ENCODE results near the gene MLPH. TPM values are rescaled to one million over a fixed set of nuclear protein-coding genes. Genes with fewer than 3 reads are reported as not detected.

The MLPH gene
- total RNA-seq, 1 donor from 2014 or later: not detected

GRCh38 chr2:237450583-237450982 lies 36.5 kb upstream of the MLPH start:
- H3K27ac Mint-ChIP-seq: no peak overlapping the region
- no peak for DNase-seq

GRCh38 chr2:237451643-237452469 lies 35.2 kb upstream of the MLPH start:
- intact Hi-C loops (cut with micrococcal nuclease): no loop called here

More at GRCh38 chr2:237450583-237450982, 36.5 kb upstream of the MLPH start:
- Mint-ChIP-seq H3K4me3 (no peak overlapping the region), H3K4me1 (peaks cover 8% of the 10 kb centered on the region), H3K9me3 (peaks cover 9% of the 10 kb centered on the region), H3K36me3 (ENCODE audit: low read depth) (no peaks in the 10 kb centered on the region), H3K27me3 (no peaks in the 10 kb centered on the region)
- intact Hi-C loops (cut with micrococcal nuclease): no loop called here

GRCh38 chr2:237452861-237453260 lies 34.2 kb upstream of the MLPH start:
- H3K36me3 Mint-ChIP-seq (ENCODE audit: low read depth): no peaks in the 10 kb centered on the region
- H3K4me1 Mint-ChIP-seq: peaks cover 20% of the 10 kb centered on the region
- intact Hi-C loops (cut with micrococcal nuclease): no loop called here
- no peak overlapping the region for H3K27ac Mint-ChIP-seq
- no peak overlapping the region for H3K4me3 Mint-ChIP-seq
- peaks cover 23% of the 10 kb centered on the region for H3K9me3 Mint-ChIP-seq
- H3K27me3 Mint-ChIP-seq: no peaks in the 10 kb centered on the region
- no peak for DNase-seq

More at GRCh38 chr2:237451643-237452469, 35.2 kb upstream of the MLPH start:
- peaks cover 12% of the 10 kb centered on the region for H3K4me1 Mint-ChIP-seq
- no peak overlapping the region for H3K4me3 Mint-ChIP-seq
- H3K9me3 Mint-ChIP-seq: peaks cover 14% of the 10 kb centered on the region
- no peaks in the 10 kb centered on the region for H3K27me3 Mint-ChIP-seq
- DNase-seq: no peak
- H3K27ac Mint-ChIP-seq: no peak overlapping the region
- no peaks in the 10 kb centered on the region for H3K36me3 Mint-ChIP-seq (ENCODE audit: low read depth)

GRCh38 chr2:237453671-237454070 lies 33.4 kb upstream of the MLPH start:
- DNase-seq: no peak
- no peak overlapping the region for H3K27ac Mint-ChIP-seq
- intact Hi-C loops (cut with micrococcal nuclease): no loop called here
- no peaks in the 10 kb centered on the region for H3K36me3 Mint-ChIP-seq (ENCODE audit: low read depth)
- peaks cover 29% of the 10 kb centered on the region for H3K9me3 Mint-ChIP-seq
- peaks cover 28% of the 10 kb centered on the region for H3K4me1 Mint-ChIP-seq
- no peak overlapping the region for H3K4me3 Mint-ChIP-seq
- no peaks in the 10 kb centered on the region for H3K27me3 Mint-ChIP-seq

- peaks cover 30% of the 10 kb centered on the region for H3K9me3 Mint-ChIP-seq
- no peaks in the 10 kb centered on the region for H3K27me3 Mint-ChIP-seq
Measured at GRCh38 chr2:237455764-237456163, 31.3 kb upstream of the MLPH start.

GRCh38 chr2:237456200-237456843 lies 30.7 kb upstream of the MLPH start:
- Mint-ChIP-seq H3K36me3 (ENCODE audit: low read depth) (no peaks in the 10 kb centered on the region), H3K4me1 (peaks cover 29% of the 10 kb centered on the region), H3K27me3 (no peaks in the 10 kb centered on the region), H3K27ac (no peak overlapping the region), H3K4me3 (no peak overlapping the region), H3K9me3 (peaks cover 30% of the 10 kb centered on the region)
- intact Hi-C loops (cut with micrococcal nuclease): loop anchor here (5.0 kb wide), 1 partner anchor 34 kb away; no protein-coding TSS in a partner anchor
- DNase-seq: no peak

More at GRCh38 chr2:237455764-237456163, 31.3 kb upstream of the MLPH start:
- no peak overlapping the region for H3K27ac Mint-ChIP-seq
- intact Hi-C loops (cut with micrococcal nuclease): loop anchor here (5.0 kb wide), 1 partner anchor 33 kb away; no protein-coding TSS in a partner anchor
- no peaks in the 10 kb centered on the region for H3K36me3 Mint-ChIP-seq (ENCODE audit: low read depth)
- H3K4me3 Mint-ChIP-seq: no peak overlapping the region
- DNase-seq: no peak
- H3K4me1 Mint-ChIP-seq: peaks cover 29% of the 10 kb centered on the region

GRCh38 chr2:237457388-237457941 lies 29.6 kb upstream of the MLPH start:
- peaks cover 30% of the 10 kb centered on the region for H3K9me3 Mint-ChIP-seq
- peaks cover 29% of the 10 kb centered on the region for H3K4me1 Mint-ChIP-seq
- intact Hi-C loops (cut with micrococcal nuclease): loop anchor here (5.0 kb wide), 1 partner anchor 35 kb away; no protein-coding TSS in a partner anchor
- no peaks in the 10 kb centered on the region for H3K27me3 Mint-ChIP-seq
- peak overlapping the region; percentile 61 for H3K27ac Mint-ChIP-seq
- no peak overlapping the region for H3K4me3 Mint-ChIP-seq
- DNase-seq: no peak
- H3K36me3 Mint-ChIP-seq (ENCODE audit: low read depth): no peaks in the 10 kb centered on the region

GRCh38 chr2:237458519-237458918 lies 28.5 kb upstream of the MLPH start:
- peak overlapping the region; percentile 80 for H3K27ac Mint-ChIP-seq
- peak overlapping the region; percentile 28 for H3K4me3 Mint-ChIP-seq
- H3K36me3 Mint-ChIP-seq (ENCODE audit: low read depth): no peaks in the 10 kb centered on the region
- peaks cover 29% of the 10 kb centered on the region for H3K4me1 Mint-ChIP-seq
- intact Hi-C loops (cut with micrococcal nuclease): loop anchor here (2.0 to 5.0 kb wide), 3 partner anchors 16 to 36 kb away; no protein-coding TSS in a partner anchor
- DNase-seq: no peak
- no peaks in the 10 kb centered on the region for H3K27me3 Mint-ChIP-seq
- peaks cover 30% of the 10 kb centered on the region for H3K9me3 Mint-ChIP-seq

- intact Hi-C loops (cut with micrococcal nuclease): loop anchor here (2.0 to 5.0 kb wide), 3 partner anchors 16 to 37 kb away; no protein-coding TSS in a partner anchor
- Mint-ChIP-seq H3K27ac (no peak overlapping the region), H3K4me1 (peaks cover 29% of the 10 kb centered on the region)
Measured at GRCh38 chr2:237459226-237459625, 27.8 kb upstream of the MLPH start.

GRCh38 chr2:237459741-237460174 lies 27.3 kb upstream of the MLPH start:
- H3K36me3 Mint-ChIP-seq (ENCODE audit: low read depth): no peaks in the 10 kb centered on the region
- H3K4me3 Mint-ChIP-seq: no peak overlapping the region
- no peak for DNase-seq
- intact Hi-C loops (cut with micrococcal nuclease): loop anchor here (2.0 to 5.0 kb wide), 3 partner anchors 15 to 37 kb away; no protein-coding TSS in a partner anchor
- H3K27me3 Mint-ChIP-seq: peaks cover 1% of the 10 kb centered on the region
- peaks cover 29% of the 10 kb centered on the region for H3K4me1 Mint-ChIP-seq
- peaks cover 25% of the 10 kb centered on the region for H3K9me3 Mint-ChIP-seq
- no peak overlapping the region for H3K27ac Mint-ChIP-seq

More at GRCh38 chr2:237459226-237459625, 27.8 kb upstream of the MLPH start:
- H3K36me3 Mint-ChIP-seq (ENCODE audit: low read depth): no peaks in the 10 kb centered on the region
- no peak for DNase-seq
- peaks cover 28% of the 10 kb centered on the region for H3K9me3 Mint-ChIP-seq
- no peak overlapping the region for H3K4me3 Mint-ChIP-seq
- no peaks in the 10 kb centered on the region for H3K27me3 Mint-ChIP-seq

GRCh38 chr2:237464757-237465391 lies 22.2 kb upstream of the MLPH start:
- Mint-ChIP-seq H3K4me3 (no peak overlapping the region), H3K36me3 (ENCODE audit: low read depth) (no peaks in the 10 kb centered on the region), H3K27me3 (peaks cover 4% of the 10 kb centered on the region), H3K4me1 (peaks cover 3% of the 10 kb centered on the region), H3K9me3 (no peaks in the 10 kb centered on the region), H3K27ac (no peak overlapping the region)
- no peak for DNase-seq
- intact Hi-C loops (cut with micrococcal nuclease): no loop called here

GRCh38 chr2:237465515-237466148 lies 21.4 kb upstream of the MLPH start:
- H3K27ac Mint-ChIP-seq: no peak overlapping the region
- H3K9me3 Mint-ChIP-seq: no peaks in the 10 kb centered on the region
- H3K4me1 Mint-ChIP-seq: peaks cover 5% of the 10 kb centered on the region
- no peak overlapping the region for H3K4me3 Mint-ChIP-seq
- peaks cover 4% of the 10 kb centered on the region for H3K27me3 Mint-ChIP-seq
- intact Hi-C loops (cut with micrococcal nuclease): no loop called here
- H3K36me3 Mint-ChIP-seq (ENCODE audit: low read depth): no peaks in the 10 kb centered on the region
- DNase-seq: no peak

GRCh38 chr2:237466211-237466610 lies 20.8 kb upstream of the MLPH start:
- no peak for DNase-seq
- Mint-ChIP-seq H3K27ac (no peak overlapping the region), H3K36me3 (ENCODE audit: low read depth) (no peaks in the 10 kb centered on the region), H3K4me1 (peaks cover 5% of the 10 kb centered on the region), H3K9me3 (no peaks in the 10 kb centered on the region), H3K27me3 (peaks cover 4% of the 10 kb centered on the region), H3K4me3 (no peak overlapping the region)
- intact Hi-C loops (cut with micrococcal nuclease): no loop called here

All from activated CD4-positive, alpha-beta T cell treated with anti-CD3 and anti-CD28 coated beads, Interleukin-2, amount 10 ng/mL, durations not matched to agents 24 days and 14 days (primary cell).